HFFc6 (cell line): ENCODE measurements around the gene P3H3. TPM values are rescaled to one million over a fixed set of nuclear protein-coding genes. Genes with fewer than 3 reads are reported as not detected.

ENCODE experiments used
- DNase-seq: peaks from one replicate; pipeline ENCODE4 v3.0.0-alpha.2; 2018
- H3K27ac Mint-ChIP-seq: 2 replicates; pipeline ENCODE4 v1.8.0; 2020; ENCODE audit warnings: mild to moderate bottlenecking, mixed read lengths
- H3K27me3 Mint-ChIP-seq: 2 replicates; pipeline ENCODE4 v1.8.0; 2021; ENCODE audit warnings: mild to moderate bottlenecking, moderate library complexity, mixed read lengths; ENCODE audit not compliant: insufficient read depth
- H3K36me3 Mint-ChIP-seq: 2 replicates; pipeline ENCODE4 v1.8.0; 2021; ENCODE audit warnings: low read depth, mixed read lengths
- H3K4me1 Mint-ChIP-seq: 2 replicates; pipeline ENCODE4 v1.8.0; 2020; ENCODE audit warnings: low read depth, mixed read lengths
- H3K4me3 Mint-ChIP-seq: 2 replicates; pipeline ENCODE4 v1.8.0; 2020; ENCODE audit warnings: mild to moderate bottlenecking, moderate library complexity, mixed read lengths
- H3K9me3 Mint-ChIP-seq: 2 replicates; pipeline ENCODE4 v1.8.0; 2020; ENCODE audit warnings: mild to moderate bottlenecking, mixed read lengths
- CTCF ChIP-seq: fragments of 200-600 bp; sonication (generic); IDR thresholded peaks from 2 replicates; pipeline ENCODE4 v1.5.0; 2021; ENCODE audit warnings: antibody characterized with exemption, mild to moderate bottlenecking
- total RNA-seq, 6 experiments: library from RNA; stranded (reverse); fragmentation: NEBNext Ultra II Directional; extraction: Animal tissue kit (Norgen Biotek cat#: 25700); gene quantifications; 2 replicates in 1 of 6; 3 replicates in 5 of 6; pipeline ENCODE4 v1.2.3, GENCODE V29; 2021

Gene P3H3
- total RNA-seq, 6 experiments from 2014 or later: 94.0 to 109 (median 103) TPM

GRCh38 chr12:6840330-6840729 is 12.1 kb downstream of the P3H3 start:
- Mint-ChIP-seq H3K4me1 (no peaks in the 10 kb centered on the region), H3K36me3 (peaks cover 17% of the 10 kb centered on the region), H3K9me3 (no peaks in the 10 kb centered on the region), H3K4me3 (no peak overlapping the region), H3K27me3 (peaks cover 3% of the 10 kb centered on the region; the same call in 1 of the 2 replicates), H3K27ac (no peak overlapping the region)
- TF ChIP-seq CTCF: no peak
- no peak for DNase-seq

GRCh38 chr12:6840761-6841515 is 12.7 kb downstream of the P3H3 start, which contains the start of gene GNB3:
TSS of gene GNB3 (plus strand) at chr12:6840925. CDS start at chr12:6841288, 363 bp downstream.
- DNase-seq: no peak

GRCh38 chr12:6842075-6842474 is 13.9 kb downstream of the P3H3 start:
- Mint-ChIP-seq H3K4me1 (no peaks in the 10 kb centered on the region), H3K4me3 (no peak overlapping the region), H3K27me3 (peaks cover 4% of the 10 kb centered on the region; the same call in 1 of the 2 replicates), H3K27ac (no peak overlapping the region), H3K9me3 (no peaks in the 10 kb centered on the region), H3K36me3 (peaks cover 17% of the 10 kb centered on the region)
- no peak for DNase-seq
- no peak for TF ChIP-seq CTCF

More at GRCh38 chr12:6840761-6841515, 12.7 kb downstream of the P3H3 start, which contains the start of gene GNB3:
- peaks cover 17% of the 10 kb centered on the region for H3K36me3 Mint-ChIP-seq
- no peak for TF ChIP-seq CTCF
- H3K27me3 Mint-ChIP-seq: peaks cover 3% of the 10 kb centered on the region; the same call in 1 of the 2 replicates
- no peaks in the 10 kb centered on the region for H3K4me1 Mint-ChIP-seq
- no peak within 1 kb of the TSS for H3K4me3 Mint-ChIP-seq
- H3K27ac Mint-ChIP-seq: no peak within 1 kb of the TSS
- H3K9me3 Mint-ChIP-seq: no peaks in the 10 kb centered on the region

GRCh38 chr12:6843118-6843902 is 15.1 kb downstream of the P3H3 start:
- no peak overlapping the region for H3K4me3 Mint-ChIP-seq
- peaks cover 4% of the 10 kb centered on the region; the same call in 1 of the 2 replicates for H3K27me3 Mint-ChIP-seq
- DNase-seq: no peak
- H3K36me3 Mint-ChIP-seq: peaks cover 17% of the 10 kb centered on the region
- no peak overlapping the region for H3K27ac Mint-ChIP-seq
- H3K4me1 Mint-ChIP-seq: no peaks in the 10 kb centered on the region; the same call in 1 of the 2 replicates
- no peaks in the 10 kb centered on the region for H3K9me3 Mint-ChIP-seq
- no peak; the same call in 1 of the 2 replicates for TF ChIP-seq CTCF

GRCh38 chr12:6845395-6845794 is 17.2 kb downstream of the P3H3 start:
- TF ChIP-seq CTCF: no peak
- Mint-ChIP-seq H3K27me3 (peaks cover 2% of the 10 kb centered on the region; the same call in 1 of the 2 replicates), H3K4me3 (no peak overlapping the region)

More at GRCh38 chr12:6845395-6845794, 17.2 kb downstream of the P3H3 start:
- H3K9me3 Mint-ChIP-seq: no peaks in the 10 kb centered on the region
- DNase-seq: no peak
- H3K27ac Mint-ChIP-seq: no peak overlapping the region
- H3K4me1 Mint-ChIP-seq: peaks cover 15% of the 10 kb centered on the region
- peaks cover 30% of the 10 kb centered on the region for H3K36me3 Mint-ChIP-seq
